ENCODE measurements around the gene CYRIA. TPM values are rescaled to one million over a fixed set of nuclear protein-coding genes. Genes with fewer than 3 reads are reported as not detected.

The CYRIA gene
- total RNA-seq, 1 experiment from 2014 or later, result 4.0 TPM

- Histone ChIP-seq H3K4me1 (replicated peaks; ENCODE audit: insufficient read depth) (no peaks in the 10 kb centered on the region), H3F3A (ENCODE audit: insufficient read depth, low read depth) (no peaks in the 10 kb centered on the region), H3K9me2 (ENCODE audit: insufficient read depth) (no peaks in the 10 kb centered on the region), H3K27ac (no peak overlapping the region), H3K4me2 (no peak overlapping the region), H2AFZ (no peak overlapping the region), H3K36me3 (ENCODE audit: low read depth) (no peaks in the 10 kb centered on the region), H3K4me3 (no peak overlapping the region), H3K27me3 (ENCODE audit: insufficient read depth, low read depth) (no peaks in the 10 kb centered on the region), H3K79me2 (ENCODE audit: low read depth) (no peaks in the 10 kb centered on the region), H4K20me1 (ENCODE audit: insufficient read depth) (no peaks in the 10 kb centered on the region), H3K9me3 (ENCODE audit: insufficient read depth, low read depth) (no peaks in the 10 kb centered on the region)
- TF ChIP-seq EZH2 (IDR thresholded peaks at IDR 0.05; ENCODE audit: low read depth), result no peak
- TF ChIP-seq, protein P1, sequence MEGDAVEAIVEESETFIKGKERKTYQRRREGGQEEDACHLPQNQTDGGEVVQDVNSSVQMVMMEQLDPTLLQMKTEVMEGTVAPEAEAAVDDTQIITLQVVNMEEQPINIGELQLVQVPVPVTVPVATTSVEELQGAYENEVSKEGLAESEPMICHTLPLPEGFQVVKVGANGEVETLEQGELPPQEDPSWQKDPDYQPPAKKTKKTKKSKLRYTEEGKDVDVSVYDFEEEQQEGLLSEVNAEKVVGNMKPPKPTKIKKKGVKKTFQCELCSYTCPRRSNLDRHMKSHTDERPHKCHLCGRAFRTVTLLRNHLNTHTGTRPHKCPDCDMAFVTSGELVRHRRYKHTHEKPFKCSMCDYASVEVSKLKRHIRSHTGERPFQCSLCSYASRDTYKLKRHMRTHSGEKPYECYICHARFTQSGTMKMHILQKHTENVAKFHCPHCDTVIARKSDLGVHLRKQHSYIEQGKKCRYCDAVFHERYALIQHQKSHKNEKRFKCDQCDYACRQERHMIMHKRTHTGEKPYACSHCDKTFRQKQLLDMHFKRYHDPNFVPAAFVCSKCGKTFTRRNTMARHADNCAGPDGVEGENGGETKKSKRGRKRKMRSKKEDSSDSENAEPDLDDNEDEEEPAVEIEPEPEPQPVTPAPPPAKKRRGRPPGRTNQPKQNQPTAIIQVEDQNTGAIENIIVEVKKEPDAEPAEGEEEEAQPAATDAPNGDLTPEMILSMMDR (conservative IDR thresholded peaks at IDR 0.05), result no peak
- no TSS peak for BruUV-seq (replicated peaks)
- ChIA-PET POLR2A (ENCODE audit: unreplicated experiment) (no interaction called here), CTCF (no interaction called here)
- intact Hi-C loops (cut with micrococcal nuclease; ENCODE audit: unreplicated experiment), result no loop called here
- DNase-seq, result no peak
Measured at GRCh38 chr2:16645088-16645487, 20.5 kb downstream of the CYRIA start.

DNA sequence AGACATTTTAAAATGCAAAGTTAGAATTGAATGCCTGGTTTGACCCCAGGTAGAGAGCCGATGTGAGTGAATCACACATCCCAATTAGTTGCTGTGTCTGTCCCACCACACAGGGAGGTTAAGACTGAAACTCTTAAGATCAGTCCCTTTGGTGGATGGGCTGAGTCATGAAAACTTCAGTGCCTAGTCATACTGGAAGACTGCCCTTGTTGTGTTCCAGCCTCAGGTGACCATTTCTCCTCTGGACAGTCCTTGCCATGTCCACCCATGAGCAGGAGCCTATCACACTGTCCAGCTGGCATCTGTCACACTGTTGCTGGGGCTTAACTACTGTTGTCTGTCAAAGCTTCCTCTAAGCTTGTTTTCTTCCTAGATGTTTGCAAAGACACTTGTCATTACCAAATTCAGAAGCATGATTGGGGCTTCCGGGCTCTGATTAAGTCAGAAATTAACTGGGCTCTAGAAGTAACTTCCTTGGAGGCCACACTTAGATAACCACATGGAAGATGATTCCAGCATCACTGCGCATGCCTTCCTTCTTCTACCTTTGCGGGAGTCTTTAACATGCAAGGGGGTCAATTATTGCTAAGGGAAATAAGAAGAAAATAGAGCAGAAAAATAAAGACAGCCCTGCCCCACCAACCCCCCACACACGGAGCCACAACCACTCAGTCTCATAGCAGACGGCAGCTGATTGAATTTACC, 21.3 kb downstream of the CYRIA start:
- TF ChIP-seq, protein P1 (conservative IDR thresholded peaks at IDR 0.05), result no peak
- TF ChIP-seq EZH2 (IDR thresholded peaks at IDR 0.05; ENCODE audit: low read depth), result no peak
- H3K9me3 ChIP-seq (ENCODE audit: insufficient read depth, low read depth), result no peaks in the 10 kb centered on the region
- peak in 1 of 2 experiments; percentile 34 for DNase-seq
- BruUV-seq (replicated peaks), result no TSS peak
- intact Hi-C loops (cut with micrococcal nuclease; ENCODE audit: unreplicated experiment), result no loop called here
- POLR2A ChIA-PET (ENCODE audit: unreplicated experiment), result no interaction called here
- H3K36me3 ChIP-seq (ENCODE audit: low read depth), result no peaks in the 10 kb centered on the region
- no peak overlapping the region for H3K27ac ChIP-seq
- H3K4me1 ChIP-seq (replicated peaks; ENCODE audit: insufficient read depth), result no peaks in the 10 kb centered on the region
- H3K27me3 ChIP-seq (ENCODE audit: insufficient read depth, low read depth), result no peaks in the 10 kb centered on the region
- no peaks in the 10 kb centered on the region for H3F3A ChIP-seq (ENCODE audit: insufficient read depth, low read depth)
- H2AFZ ChIP-seq, result no peak overlapping the region
- no peak overlapping the region for H3K4me2 ChIP-seq
- no peak overlapping the region for H3K4me3 ChIP-seq
- CTCF ChIA-PET, result no interaction called here
- H4K20me1 ChIP-seq (ENCODE audit: insufficient read depth), result no peaks in the 10 kb centered on the region
- no peaks in the 10 kb centered on the region for H3K9me2 ChIP-seq (ENCODE audit: insufficient read depth)
- no peaks in the 10 kb centered on the region for H3K79me2 ChIP-seq (ENCODE audit: low read depth)

GRCh38 chr2:16643099-16643498, 22.5 kb downstream of the CYRIA start:
- ChIA-PET CTCF (interaction anchor here (0.6 kb wide), 1 partner anchor 1028 kb away, joined by 3 read pairs; no protein-coding TSS in a partner anchor), POLR2A (ENCODE audit: unreplicated experiment) (no interaction called here)
- intact Hi-C loops (cut with micrococcal nuclease; ENCODE audit: unreplicated experiment), result no loop called here
- Histone ChIP-seq H3K4me3 (no peak overlapping the region), H3K27ac (no peak overlapping the region), H3K27me3 (ENCODE audit: insufficient read depth, low read depth) (no peaks in the 10 kb centered on the region), H3F3A (ENCODE audit: insufficient read depth, low read depth) (no peaks in the 10 kb centered on the region), H2AFZ (no peak overlapping the region), H3K79me2 (ENCODE audit: low read depth) (no peaks in the 10 kb centered on the region), H3K4me1 (replicated peaks; ENCODE audit: insufficient read depth) (no peaks in the 10 kb centered on the region), H3K9me3 (ENCODE audit: insufficient read depth, low read depth) (no peaks in the 10 kb centered on the region), H3K4me2 (no peak overlapping the region), H3K36me3 (ENCODE audit: low read depth) (no peaks in the 10 kb centered on the region), H3K9me2 (ENCODE audit: insufficient read depth) (no peaks in the 10 kb centered on the region), H4K20me1 (ENCODE audit: insufficient read depth) (no peaks in the 10 kb centered on the region)
- peak in 1 of 2 experiments; percentile 55 for DNase-seq
- no peak for TF ChIP-seq EZH2 (IDR thresholded peaks at IDR 0.05; ENCODE audit: low read depth)
- BruUV-seq (replicated peaks), result no TSS peak

- no TSS peak for BruUV-seq (replicated peaks)
- Histone ChIP-seq H3K36me3 (ENCODE audit: low read depth) (no peaks in the 10 kb centered on the region), H3K4me2 (no peak overlapping the region), H2AFZ (no peak overlapping the region), H3K27ac (no peak overlapping the region), H3K9me3 (ENCODE audit: insufficient read depth, low read depth) (no peaks in the 10 kb centered on the region), H3F3A (ENCODE audit: insufficient read depth, low read depth) (peaks cover under 1% of the 10 kb centered on the region; the same call in 1 of the 2 replicates), H4K20me1 (ENCODE audit: insufficient read depth) (no peaks in the 10 kb centered on the region), H3K79me2 (ENCODE audit: low read depth) (no peaks in the 10 kb centered on the region), H3K4me1 (replicated peaks; ENCODE audit: insufficient read depth) (peaks cover 2% of the 10 kb centered on the region; the same call in 1 of the 2 replicates), H3K9me2 (ENCODE audit: insufficient read depth) (no peaks in the 10 kb centered on the region), H3K4me3 (no peak overlapping the region), H3K27me3 (ENCODE audit: insufficient read depth, low read depth) (no peaks in the 10 kb centered on the region)
- ChIA-PET CTCF (no interaction called here), POLR2A (ENCODE audit: unreplicated experiment) (no interaction called here)
- intact Hi-C loops (cut with micrococcal nuclease; ENCODE audit: unreplicated experiment), result no loop called here
- TF ChIP-seq EZH2 (IDR thresholded peaks at IDR 0.05; ENCODE audit: low read depth), result no peak
- TF ChIP-seq, protein P1 (conservative IDR thresholded peaks at IDR 0.05), result no peak
- DNase-seq, result peak in 1 of 2 experiments; percentile 23
Measured at GRCh38 chr2:16642088-16642487, 23.5 kb downstream of the CYRIA start.
